Panc1 (cell line): ENCODE measurements around the gene TNFAIP2. TPM values are rescaled to one million over a fixed set of nuclear protein-coding genes. Genes with fewer than 3 reads are reported as not detected.

Source experiments
- ATAC-seq: fragments of 200-7000 bp; cut with Tn5 transposase; 2 replicates; pipeline ENCODE4 v1.9.1; 2020; ENCODE audit warnings: mild to moderate bottlenecking, moderate library complexity
- BruUV-seq: library from RNA; stranded (reverse); fragments of 400-500 nt; replicated peaks from 2 replicates; lab custom pipeline; 2021; lab: Mats Ljungman, UMichigan
- CTCF ChIA-PET: fragments of 300-600 bp; sonication (Branson Sonifier 250); formaldehyde crosslinking; loops from one replicate; lab custom pipeline; 2022; ENCODE audit warnings: antibody characterized with exemption; lab: Charles Lee
- POLR2A ChIA-PET: fragments of 300-600 bp; sonication (Branson Sonifier 250); formaldehyde crosslinking; loops from one replicate; lab custom pipeline; 2022; ENCODE audit warnings: antibody characterized with exemption; lab: Charles Lee
- DNase-seq: peaks from one replicate; pipeline ENCODE4 v3.0.0-alpha.2; 2010; ENCODE audit warnings: low read depth, low spot score
- H3K27ac ChIP-seq: 2 replicates; pipeline ENCODE4 v1.5.1; 2011; ENCODE audit warnings: mild to moderate bottlenecking, low read length, inconsistent platforms
- H3K27me3 ChIP-seq: fragments of 200-500 bp; sonication (Bioruptor generic); 2 replicates; pipeline ENCODE4 v1.6.0; 2014; ENCODE audit warnings: low read length, inconsistent platforms; ENCODE audit not compliant: control insufficient read depth, insufficient read depth
- H3K36me3 ChIP-seq: fragments of 200-500 bp; sonication (Bioruptor generic); 2 replicates; pipeline ENCODE4 v1.5.1; 2014; ENCODE audit warnings: inconsistent platforms, mild to moderate bottlenecking, low read length, moderate library complexity; ENCODE audit not compliant: control insufficient read depth, insufficient read depth
- H3K4me1 ChIP-seq: 2 replicates; pipeline ENCODE4 v1.5.1; 2011; ENCODE audit warnings: inconsistent platforms, mild to moderate bottlenecking, low read length, moderate library complexity; ENCODE audit not compliant: control insufficient read depth, insufficient read depth
- H3K4me3 ChIP-seq, 2 experiments: 2 replicates each; pipeline ENCODE4 v1.5.1; 2011 to 2012; ENCODE audit warnings: low read depth in 2 of 2, low read length in 2 of 2, mild to moderate bottlenecking in 2 of 2, inconsistent platforms in 1 of 2, moderate library complexity in 1 of 2
- H3K9me3 ChIP-seq: fragments of 200-500 bp; sonication (Bioruptor generic); 2 replicates; pipeline ENCODE4 v1.5.1; 2014; ENCODE audit warnings: low read depth, mild to moderate bottlenecking, inconsistent platforms, low read length, moderate library complexity; ENCODE audit not compliant: control insufficient read depth, insufficient read depth
- CTCF ChIP-seq: fragments of 450-650 bp; IDR thresholded peaks from 2 replicates; pipeline ENCODE4 v1.5.1; 2017; ENCODE audit warnings: mild to moderate bottlenecking
- POLR2AphosphoS5 ChIP-seq: IDR thresholded peaks from 2 replicates; pipeline ENCODE4 v1.6.1; 2012; ENCODE audit warnings: mild to moderate bottlenecking, low read depth, low read length, moderate library complexity
- REST ChIP-seq, 2 experiments: IDR thresholded peaks; 2 replicates each; pipeline ENCODE4 v1.6.1; 2011 to 2012; ENCODE audit warnings: low read depth in 2 of 2, control low read depth in 1 of 2, low read length in 1 of 2, mild to moderate bottlenecking in 1 of 2, moderate library complexity in 1 of 2; ENCODE audit not compliant: insufficient read depth in 1 of 2
- SIN3A ChIP-seq: IDR thresholded peaks from 2 replicates; pipeline ENCODE4 v1.6.1; 2012; ENCODE audit warnings: low read depth, mild to moderate bottlenecking, low read length, moderate library complexity, borderline replicate concordance; ENCODE audit not compliant: insufficient read depth
- TCF7L2 ChIP-seq: IDR thresholded peaks from 2 replicates; pipeline ENCODE4 v1.6.1; 2011; ENCODE audit warnings: mild to moderate bottlenecking, low read depth, low read length, inconsistent platforms
- in situ Hi-C: cut with HindIII; loops from 2 replicates; pipeline ENCODE4 v1.10.0; 2016; ENCODE audit warnings: low sequenced_read_pairs, low pct_unique_long_range_greater_than_20kb
- intact Hi-C: fragments of 100-400 bp; cut with micrococcal nuclease; formaldehyde crosslinking; loops from one replicate; pipeline ENCODE4 v1.10.0; 2022; ENCODE audit not compliant: unreplicated experiment
- total RNA-seq: library from RNA; stranded (reverse); gene quantifications from one replicate; pipeline ENCODE4 v1.2.1, GENCODE V29; 2021; ENCODE audit not compliant: unreplicated experiment

The TNFAIP2 gene
- total RNA-seq, 1 experiment from 2014 or later: 491 TPM

GRCh38 chr14:103122585-103122946 is 695 bp upstream of the TNFAIP2 start:
- intact Hi-C loops (no loop called here), in situ Hi-C loops (no loop called here)
- H3K4me1 ChIP-seq: peaks cover 39% of the 10 kb centered on the region
- H3K27me3 ChIP-seq: no peaks in the 10 kb centered on the region
- ATAC-seq (peak; percentile 6; the same call in 1 of the 2 replicates), DNase-seq (no peak)
- H3K4me3 ChIP-seq: peak overlapping the region; percentile 43 to 65
- TF ChIP-seq SIN3A (no peak), TCF7L2 (no peak), POLR2AphosphoS5 (no peak), REST (IDR thresholded peaks at IDR 0.05; ENCODE audit: insufficient read depth in 1 of 2, low read depth in 2 of 2, low read length in 1 of 2) (no peak), CTCF (no peak)
- H3K9me3 ChIP-seq: no peaks in the 10 kb centered on the region
- CTCF ChIA-PET: no interaction called here
- no peaks in the 10 kb centered on the region for H3K36me3 ChIP-seq
- POLR2A ChIA-PET: no interaction called here
- no TSS peak for BruUV-seq
- H3K27ac ChIP-seq: peak overlapping the region; percentile 86

- Histone ChIP-seq H3K4me3 (peak overlapping the region; percentile 65 to 73), H3K27me3 (no peaks in the 10 kb centered on the region), H3K27ac (peak overlapping the region; percentile 87), H3K4me1 (peaks cover 44% of the 10 kb centered on the region), H3K36me3 (no peaks in the 10 kb centered on the region), H3K9me3 (no peaks in the 10 kb centered on the region)
- in situ Hi-C loops: no loop called here
- ATAC-seq (peak; percentile 4), DNase-seq (no peak)
- TF ChIP-seq TCF7L2 (peak; percentile 57), REST (IDR thresholded peaks at IDR 0.05; ENCODE audit: insufficient read depth in 1 of 2, low read depth in 2 of 2, low read length in 1 of 2) (no peak), POLR2AphosphoS5 (no peak), CTCF (peak; percentile 69; the same call in 1 of the 2 replicates), SIN3A (no peak)
- intact Hi-C loops: no loop called here
- POLR2A ChIA-PET: no interaction called here
- BruUV-seq: no TSS peak
- CTCF ChIA-PET: no interaction called here
Measured at GRCh38 chr14:103123634-103124500, 606 bp downstream of the TNFAIP2 start.
